Measurements from ENCODE around the gene SLC6A11. TPM values are rescaled to one million over a fixed set of nuclear protein-coding genes. Genes with fewer than 3 reads are reported as not detected.

Gene SLC6A11
- total and polyA plus RNA-seq, 4 donors = 50.0 to 265 (median 168) TPM

- WGBS (ENCODE audit: insufficient coverage) = 79% methylated on average over 10 of the region's 10 CpGs
- DNase-seq (ENCODE audit: low read depth in 4 of 6, low spot score in 6 of 6) = no peak
- Histone ChIP-seq H3K27ac (ENCODE audit: low read depth, low read length) (no peak overlapping the region), H3K4me1 (ENCODE audit: control insufficient read depth, insufficient read depth, low read length) (peaks cover 44% of the 10 kb centered on the region), H3K4me3 (ENCODE audit: low read depth, low read length) (no peak overlapping the region), H3K27me3 (ENCODE audit: control insufficient read depth, insufficient read depth, low read length) (no peaks in the 10 kb centered on the region), H3K36me3 (ENCODE audit: control insufficient read depth, insufficient read depth, low read length) (peaks cover 22% of the 10 kb centered on the region), H3K9me3 (ENCODE audit: control insufficient read depth, insufficient read depth, low read length) (no peaks in the 10 kb centered on the region)
These were observed 18.9 kb downstream of the SLC6A11 start for GRCh38 chr3:10834951-10835350.

DNA sequence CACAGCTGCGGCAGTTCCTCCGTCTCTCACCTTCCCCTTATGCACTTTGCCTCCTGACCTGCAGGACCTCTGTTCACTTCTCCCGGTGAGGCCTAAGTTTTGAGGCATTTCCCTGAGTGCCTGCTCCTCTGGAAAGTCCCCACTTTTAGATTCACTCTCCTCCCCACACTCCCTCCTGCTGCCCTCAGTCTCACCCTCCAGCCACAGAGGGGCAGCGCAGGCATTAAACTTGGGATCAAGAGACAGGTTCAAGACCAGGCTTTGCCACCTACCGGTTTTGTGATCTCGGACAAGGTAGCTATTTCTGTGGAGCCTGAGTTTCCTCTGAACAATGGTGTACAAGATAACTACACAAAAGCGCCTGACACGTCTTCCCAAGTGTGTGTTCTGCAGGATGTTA is 19.4 kb downstream of the SLC6A11 start:
- no peak for DNase-seq (ENCODE audit: low read depth in 4 of 6, low spot score in 6 of 6)

GRCh38 chr3:10836676-10837075 is 20.6 kb downstream of the SLC6A11 start:
- 57% methylated on average over 1 of the region's 2 CpGs for WGBS (ENCODE audit: insufficient coverage)
- H3K27me3 ChIP-seq (ENCODE audit: control insufficient read depth, insufficient read depth, low read length) = no peaks in the 10 kb centered on the region
- H3K4me1 ChIP-seq (ENCODE audit: control insufficient read depth, insufficient read depth, low read length) = peaks cover 62% of the 10 kb centered on the region
- H3K9me3 ChIP-seq (ENCODE audit: control insufficient read depth, insufficient read depth, low read length) = no peaks in the 10 kb centered on the region
- H3K27ac ChIP-seq (ENCODE audit: low read depth, low read length) = no peak overlapping the region
- no peak overlapping the region for H3K4me3 ChIP-seq (ENCODE audit: low read depth, low read length)
- H3K36me3 ChIP-seq (ENCODE audit: control insufficient read depth, insufficient read depth, low read length) = peaks cover 22% of the 10 kb centered on the region
- DNase-seq (ENCODE audit: low read depth in 4 of 6, low spot score in 6 of 6) = no peak

More for the DNA sequence above, 19.4 kb downstream of the SLC6A11 start:
- no peaks in the 10 kb centered on the region for H3K9me3 ChIP-seq (ENCODE audit: control insufficient read depth, insufficient read depth, low read length)
- H3K4me3 ChIP-seq (ENCODE audit: low read depth, low read length) = no peak overlapping the region
- WGBS (ENCODE audit: insufficient coverage) = 75% methylated on average over 5 of the region's 8 CpGs
- H3K27me3 ChIP-seq (ENCODE audit: control insufficient read depth, insufficient read depth, low read length) = no peaks in the 10 kb centered on the region
- peaks cover 22% of the 10 kb centered on the region for H3K36me3 ChIP-seq (ENCODE audit: control insufficient read depth, insufficient read depth, low read length)
- peaks cover 49% of the 10 kb centered on the region for H3K4me1 ChIP-seq (ENCODE audit: control insufficient read depth, insufficient read depth, low read length)
- H3K27ac ChIP-seq (ENCODE audit: low read depth, low read length) = no peak overlapping the region

DNA sequence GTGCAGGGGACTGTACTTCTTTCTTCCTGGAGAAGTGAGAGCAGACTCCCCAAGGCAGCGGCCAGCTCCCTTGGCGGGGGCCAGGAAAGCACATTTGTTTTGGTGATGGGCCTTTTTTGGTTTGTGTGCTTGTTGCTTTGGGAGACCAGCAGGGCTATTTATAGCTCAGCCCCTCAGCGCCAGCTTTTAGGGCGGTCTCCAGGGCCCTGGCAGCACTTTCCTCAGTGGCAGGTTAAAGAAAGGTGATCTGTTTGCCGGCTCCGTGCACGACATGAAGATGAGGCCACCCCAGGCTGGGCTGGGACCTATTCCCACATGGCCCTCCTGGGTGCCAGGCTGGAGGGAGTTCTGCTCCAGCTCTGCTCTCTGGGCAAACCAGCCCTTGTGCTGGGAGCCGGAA is 21.8 kb downstream of the SLC6A11 start:
- peaks cover 66% of the 10 kb centered on the region for H3K4me1 ChIP-seq (ENCODE audit: control insufficient read depth, insufficient read depth, low read length)
- H3K36me3 ChIP-seq (ENCODE audit: control insufficient read depth, insufficient read depth, low read length) = peaks cover 17% of the 10 kb centered on the region
- H3K27me3 ChIP-seq (ENCODE audit: control insufficient read depth, insufficient read depth, low read length) = no peaks in the 10 kb centered on the region
- peak in 2 of 6 donors; percentile 73 to 76 for DNase-seq (ENCODE audit: low read depth in 4 of 6, low spot score in 6 of 6)
- no peaks in the 10 kb centered on the region for H3K9me3 ChIP-seq (ENCODE audit: control insufficient read depth, insufficient read depth, low read length)
- peak overlapping the region; percentile 20 for H3K27ac ChIP-seq (ENCODE audit: low read depth, low read length)
- H3K4me3 ChIP-seq (ENCODE audit: low read depth, low read length) = no peak overlapping the region
- 37% methylated on average over 5 of the region's 8 CpGs for WGBS (ENCODE audit: insufficient coverage)

GRCh38 chr3:10839167-10839566 is 23.1 kb downstream of the SLC6A11 start:
- no peak for DNase-seq (ENCODE audit: low read depth in 4 of 6, low spot score in 6 of 6)
- H3K27me3 ChIP-seq (ENCODE audit: control insufficient read depth, insufficient read depth, low read length) = no peaks in the 10 kb centered on the region
- H3K9me3 ChIP-seq (ENCODE audit: control insufficient read depth, insufficient read depth, low read length) = no peaks in the 10 kb centered on the region
- WGBS (ENCODE audit: insufficient coverage) = 84% methylated on average over 2 of the region's 4 CpGs
- peaks cover 70% of the 10 kb centered on the region for H3K4me1 ChIP-seq (ENCODE audit: control insufficient read depth, insufficient read depth, low read length)
- no peak overlapping the region for H3K4me3 ChIP-seq (ENCODE audit: low read depth, low read length)
- peaks cover 19% of the 10 kb centered on the region for H3K36me3 ChIP-seq (ENCODE audit: control insufficient read depth, insufficient read depth, low read length)
- H3K27ac ChIP-seq (ENCODE audit: low read depth, low read length) = no peak overlapping the region

DNA sequence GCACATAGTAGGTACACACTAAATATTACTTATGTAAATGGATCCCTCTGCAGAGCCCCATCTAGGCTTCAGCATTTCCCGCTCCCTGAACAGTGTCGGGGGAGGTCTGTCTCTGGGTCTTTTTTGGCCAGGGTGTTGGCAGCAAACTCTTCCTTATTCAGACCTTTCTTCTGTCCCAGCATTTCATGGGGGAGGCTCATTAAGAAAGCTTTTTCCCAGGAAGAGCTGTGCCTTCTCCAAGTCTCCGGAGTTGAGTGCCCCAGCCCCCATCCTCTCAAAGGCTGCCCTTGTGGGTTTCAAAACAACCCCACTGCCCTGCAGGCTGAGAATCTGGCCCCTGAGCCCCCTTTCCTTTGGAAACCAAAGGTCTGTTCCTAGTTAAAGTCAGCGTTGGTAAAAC is 25.1 kb downstream of the SLC6A11 start:
- Histone ChIP-seq H3K9me3 (ENCODE audit: control insufficient read depth, insufficient read depth, low read length) (no peaks in the 10 kb centered on the region), H3K27ac (ENCODE audit: low read depth, low read length) (peak overlapping the region; percentile 3), H3K36me3 (ENCODE audit: control insufficient read depth, insufficient read depth, low read length) (peaks cover 12% of the 10 kb centered on the region), H3K4me1 (ENCODE audit: control insufficient read depth, insufficient read depth, low read length) (peaks cover 70% of the 10 kb centered on the region), H3K4me3 (ENCODE audit: low read depth, low read length) (no peak overlapping the region), H3K27me3 (ENCODE audit: control insufficient read depth, insufficient read depth, low read length) (no peaks in the 10 kb centered on the region)
- no CpG with 5 or more reads among the region's 4 CpGs for WGBS (ENCODE audit: insufficient coverage)
- peak in 2 of 6 donors; percentile 58 to 68 for DNase-seq (ENCODE audit: low read depth in 4 of 6, low spot score in 6 of 6)

DNA sequence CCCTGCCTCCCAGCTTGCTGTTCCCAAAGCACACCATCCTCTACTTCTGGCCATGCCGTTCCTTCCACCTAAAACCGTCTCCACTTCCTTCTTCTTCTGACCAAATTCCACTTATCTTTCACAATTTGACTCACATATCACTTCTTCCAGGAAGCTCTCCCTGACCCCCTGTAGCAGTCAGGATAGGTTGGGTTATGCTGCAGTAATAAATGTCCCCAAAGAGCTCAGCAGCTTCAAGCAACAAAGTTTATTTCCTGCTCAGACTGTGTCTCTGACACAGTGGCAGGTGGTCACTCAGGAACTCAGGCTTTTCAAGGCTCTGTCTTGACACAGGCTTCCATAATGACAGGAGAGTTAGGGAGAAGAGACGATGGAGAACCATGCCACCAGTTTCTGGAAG is 27.4 kb downstream of the SLC6A11 start:
- WGBS (ENCODE audit: insufficient coverage) = 100% methylated on average over 1 of the region's 3 CpGs
- no peaks in the 10 kb centered on the region for H3K9me3 ChIP-seq (ENCODE audit: control insufficient read depth, insufficient read depth, low read length)
- peaks cover 12% of the 10 kb centered on the region for H3K36me3 ChIP-seq (ENCODE audit: control insufficient read depth, insufficient read depth, low read length)
- H3K4me3 ChIP-seq (ENCODE audit: low read depth, low read length) = no peak overlapping the region
- no peak overlapping the region for H3K27ac ChIP-seq (ENCODE audit: low read depth, low read length)
- no peak for DNase-seq (ENCODE audit: low read depth in 4 of 6, low spot score in 6 of 6)
- H3K27me3 ChIP-seq (ENCODE audit: control insufficient read depth, insufficient read depth, low read length) = no peaks in the 10 kb centered on the region
- H3K4me1 ChIP-seq (ENCODE audit: control insufficient read depth, insufficient read depth, low read length) = peaks cover 57% of the 10 kb centered on the region

DNA sequence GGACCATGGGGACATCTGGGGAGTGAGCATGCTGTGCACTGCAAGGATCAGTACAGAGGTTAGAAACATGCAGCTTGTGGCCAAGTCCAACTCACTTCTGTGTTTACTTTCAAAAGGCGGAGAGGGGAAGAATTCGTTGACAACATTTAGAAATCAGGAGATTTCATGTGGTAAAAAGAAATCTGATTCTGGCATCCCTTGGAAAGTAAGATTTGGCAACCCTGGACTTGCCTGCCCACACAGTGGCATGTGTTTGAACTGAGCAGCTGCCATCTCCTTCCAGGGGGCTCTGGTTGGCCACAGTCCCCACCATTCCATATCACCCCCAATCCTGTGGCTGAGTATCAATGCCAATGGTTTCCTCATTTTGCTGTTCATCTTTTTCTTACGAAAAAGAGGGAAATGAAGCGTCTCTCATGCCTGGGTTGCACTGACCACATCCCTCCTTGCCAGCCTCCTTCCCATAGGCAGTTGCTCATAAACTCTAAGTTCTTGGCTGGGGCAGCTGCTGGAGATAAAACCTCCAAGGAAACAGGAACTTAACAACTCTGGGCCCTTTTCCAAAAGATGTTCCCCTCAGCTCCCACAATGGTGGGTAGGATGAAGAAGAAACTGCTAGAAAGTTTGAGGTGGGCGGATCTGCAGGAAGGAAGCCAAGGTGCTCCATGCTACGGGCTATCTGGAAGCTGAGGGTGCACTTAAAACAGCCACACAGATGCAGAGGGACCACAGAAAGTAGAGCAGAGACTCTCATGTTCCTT is 29.2 kb downstream of the SLC6A11 start:
- no peak for DNase-seq (ENCODE audit: low read depth in 4 of 6, low spot score in 6 of 6)
- peaks cover 42% of the 10 kb centered on the region for H3K4me1 ChIP-seq (ENCODE audit: control insufficient read depth, insufficient read depth, low read length)
- H3K4me3 ChIP-seq (ENCODE audit: low read depth, low read length) = no peak overlapping the region
- WGBS (ENCODE audit: insufficient coverage) = 78% methylated on average over 4 of the region's 6 CpGs
- H3K36me3 ChIP-seq (ENCODE audit: control insufficient read depth, insufficient read depth, low read length) = peaks cover 8% of the 10 kb centered on the region
- H3K27me3 ChIP-seq (ENCODE audit: control insufficient read depth, insufficient read depth, low read length) = no peaks in the 10 kb centered on the region
- H3K9me3 ChIP-seq (ENCODE audit: control insufficient read depth, insufficient read depth, low read length) = no peaks in the 10 kb centered on the region
- H3K27ac ChIP-seq (ENCODE audit: low read depth, low read length) = no peak overlapping the region

DNA sequence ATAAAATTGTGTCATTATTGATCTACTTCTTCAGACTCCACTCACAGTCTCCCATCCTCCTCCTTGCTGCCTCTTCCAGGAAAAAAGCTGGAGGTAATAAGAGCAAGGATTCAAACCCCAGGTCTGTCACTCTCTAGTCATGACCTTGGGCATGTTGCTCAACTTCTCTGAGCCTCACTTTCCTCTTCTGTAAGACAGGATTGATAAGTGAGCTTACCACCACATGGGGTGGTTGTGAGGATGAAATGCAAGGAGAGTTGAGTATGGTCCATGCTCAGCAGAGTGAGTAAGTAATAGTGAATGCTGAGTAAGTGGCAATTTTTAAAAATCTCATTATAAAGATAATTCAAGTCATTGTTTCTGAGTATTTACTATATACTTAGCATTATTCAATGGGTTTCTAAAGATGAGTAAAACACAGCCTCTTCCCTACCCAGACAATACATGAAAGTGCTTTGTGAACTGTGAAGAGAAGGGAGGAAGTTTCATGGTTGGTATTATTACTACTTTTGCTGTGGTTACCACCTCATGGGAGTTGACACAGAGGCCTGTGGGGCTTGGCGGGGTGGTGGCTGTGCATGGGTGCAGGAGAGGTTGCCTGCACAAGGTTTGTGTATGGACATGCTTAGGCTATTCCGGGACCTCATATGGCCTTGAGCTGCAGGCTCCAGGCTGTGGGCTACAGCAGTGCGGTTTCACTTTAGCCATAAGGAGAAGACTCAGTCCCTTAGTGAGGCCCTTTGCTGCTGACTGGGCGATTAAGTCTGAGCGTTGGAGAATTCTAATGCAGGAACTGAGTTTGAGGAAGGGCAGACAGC is 30.0 kb downstream of the SLC6A11 start:
- DNase-seq (ENCODE audit: low read depth in 4 of 6, low spot score in 6 of 6) = no peak
- no peaks in the 10 kb centered on the region for H3K9me3 ChIP-seq (ENCODE audit: control insufficient read depth, insufficient read depth, low read length)
- no peak overlapping the region for H3K4me3 ChIP-seq (ENCODE audit: low read depth, low read length)
- peaks cover 8% of the 10 kb centered on the region for H3K36me3 ChIP-seq (ENCODE audit: control insufficient read depth, insufficient read depth, low read length)
- peaks cover 42% of the 10 kb centered on the region for H3K4me1 ChIP-seq (ENCODE audit: control insufficient read depth, insufficient read depth, low read length)
- H3K27ac ChIP-seq (ENCODE audit: low read depth, low read length) = no peak overlapping the region
- WGBS (ENCODE audit: insufficient coverage) = 87% methylated on average over 5 of the region's 5 CpGs
- H3K27me3 ChIP-seq (ENCODE audit: control insufficient read depth, insufficient read depth, low read length) = no peaks in the 10 kb centered on the region

DNA sequence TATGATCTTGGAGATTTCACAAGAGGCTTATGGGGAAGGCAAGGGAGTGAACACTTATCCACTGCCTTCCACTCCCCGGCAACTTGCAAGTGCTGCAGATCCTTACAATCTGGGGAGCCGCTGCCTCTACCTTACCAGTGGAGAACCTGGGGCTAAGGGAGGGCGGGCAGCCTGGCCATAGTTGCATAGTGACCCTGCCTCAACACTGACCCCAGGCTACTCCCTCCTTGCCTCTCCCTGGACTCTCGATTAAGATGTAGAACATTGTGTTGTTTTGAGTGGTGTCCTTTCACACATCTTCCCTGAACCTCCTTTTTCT is 30.6 kb downstream of the SLC6A11 start:
- Histone ChIP-seq H3K9me3 (ENCODE audit: control insufficient read depth, insufficient read depth, low read length) (no peaks in the 10 kb centered on the region), H3K27ac (ENCODE audit: low read depth, low read length) (no peak overlapping the region), H3K36me3 (ENCODE audit: control insufficient read depth, insufficient read depth, low read length) (peaks cover 10% of the 10 kb centered on the region), H3K4me1 (ENCODE audit: control insufficient read depth, insufficient read depth, low read length) (peaks cover 41% of the 10 kb centered on the region), H3K4me3 (ENCODE audit: low read depth, low read length) (no peak overlapping the region), H3K27me3 (ENCODE audit: control insufficient read depth, insufficient read depth, low read length) (no peaks in the 10 kb centered on the region)
- DNase-seq (ENCODE audit: low read depth in 4 of 6, low spot score in 6 of 6) = no peak
- 50% methylated on average over 1 of the region's 4 CpGs for WGBS (ENCODE audit: insufficient coverage)
